IMR-90 (cell line): ENCODE measurements around the gene RNF31. TPM values are rescaled to one million over a fixed set of nuclear protein-coding genes. Genes with fewer than 3 reads are reported as not detected.

Source experiments
- ATAC-seq: fragments of 200-7000 bp; cut with Tn5 transposase; 2 replicates; pipeline ENCODE4 v1.9.1; 2020; ENCODE audit warnings: low read depth, mild to moderate bottlenecking, moderate library complexity
- BruUV-seq: library from RNA; stranded (reverse); fragments of 400-500 nt; replicated peaks from 2 replicates; lab custom pipeline; 2021; lab: Mats Ljungman, UMichigan
- CTCF ChIA-PET: fragments of 300-600 bp; formaldehyde crosslinking; extraction: SDS; loops from one replicate; lab custom pipeline; 2021; ENCODE audit warnings: antibody characterized with exemption; lab: Yijun Ruan, JAX
- POLR2A ChIA-PET: fragments of 300-600 bp; sonication (Branson Sonifier 250); formaldehyde crosslinking; loops from one replicate; lab custom pipeline; 2022; ENCODE audit warnings: antibody characterized with exemption; ENCODE audit not compliant: unreplicated experiment; lab: Charles Lee
- DNase-seq: peaks from one replicate; pipeline ENCODE4 v3.0.0; 2013
- H2AFZ ChIP-seq: replicated peaks from 2 replicates; pipeline ENCODE3; 2013; ENCODE audit warnings: low read length, mild to moderate bottlenecking; ENCODE audit not compliant: poor library complexity
- H2AK5ac ChIP-seq: 2 replicates; pipeline ENCODE4 v1.6.1; 2013; ENCODE audit warnings: low read depth, low read length, inconsistent platforms
- H2AK9ac ChIP-seq: replicated peaks from 2 replicates; pipeline ENCODE3; 2013; ENCODE audit warnings: mild to moderate bottlenecking, low read depth, low read length, moderate library complexity; ENCODE audit not compliant: poor library complexity
- H2BK120ac ChIP-seq: 2 replicates; pipeline ENCODE4 v1.6.1; 2013; ENCODE audit warnings: low read depth, low read length, inconsistent platforms
- H2BK15ac ChIP-seq: 3 replicates; pipeline ENCODE4 v1.6.1; 2013; ENCODE audit warnings: low read depth, low read length, inconsistent platforms
- H2BK20ac ChIP-seq: 2 replicates; pipeline ENCODE4 v1.6.1; 2013; ENCODE audit warnings: low read depth, mild to moderate bottlenecking, inconsistent platforms, low read length, moderate library complexity
- H2BK5ac ChIP-seq: 2 replicates; pipeline ENCODE4 v1.6.1; 2013; ENCODE audit warnings: mild to moderate bottlenecking, low read depth, low read length, inconsistent platforms; ENCODE audit not compliant: poor library complexity, severe bottlenecking
- H3K14ac ChIP-seq: replicated peaks from 2 replicates; pipeline ENCODE4 v1.6.1; 2013; ENCODE audit warnings: low read depth, low read length, inconsistent platforms
- H3K18ac ChIP-seq: 2 replicates; pipeline ENCODE4 v1.6.1; 2013; ENCODE audit warnings: low read depth, low read length, control low read depth
- H3K23ac ChIP-seq: 2 replicates; pipeline ENCODE4 v1.6.1; 2013; ENCODE audit warnings: low read depth, low read length, inconsistent platforms
- H3K27ac ChIP-seq: 2 replicates; pipeline ENCODE4 v1.5.1; 2013; ENCODE audit warnings: mild to moderate bottlenecking, control low read depth, low read length; ENCODE audit not compliant: insufficient read depth
- H3K27me3 ChIP-seq: 2 replicates; pipeline ENCODE4 v1.6.1; 2013; ENCODE audit warnings: low read length; ENCODE audit not compliant: control insufficient read depth, insufficient read depth
- H3K36me3 ChIP-seq: 2 replicates; pipeline ENCODE4 v1.6.1; 2013; ENCODE audit warnings: low read length, mixed read lengths; ENCODE audit not compliant: control insufficient read depth, insufficient read depth
- H3K4ac ChIP-seq: 2 replicates; pipeline ENCODE4 v1.6.1; 2013; ENCODE audit warnings: low read depth, low read length, inconsistent platforms
- H3K4me1 ChIP-seq: 2 replicates; pipeline ENCODE4 v1.6.1; 2013; ENCODE audit warnings: low read length, mixed read lengths; ENCODE audit not compliant: control insufficient read depth, insufficient read depth
- H3K4me2 ChIP-seq: 2 replicates; pipeline ENCODE4 v1.6.1; 2013; ENCODE audit warnings: low read depth, mild to moderate bottlenecking, control low read depth, low read length, moderate library complexity
- H3K4me3 ChIP-seq: 2 replicates; pipeline ENCODE4 v1.5.1; 2013; ENCODE audit warnings: low read depth, mild to moderate bottlenecking, control low read depth, low read length, moderate library complexity; ENCODE audit not compliant: insufficient read depth
- H3K56ac ChIP-seq: 2 replicates; pipeline ENCODE4 v1.6.1; 2013; ENCODE audit warnings: low read length, inconsistent platforms; ENCODE audit not compliant: insufficient read depth; ENCODE audit errors: extremely low read depth
- H3K79me1 ChIP-seq, 2 experiments: 2 replicates each; pipeline ENCODE4 v1.6.1; 2013; ENCODE audit warnings: low read length in 2 of 2, inconsistent platforms in 1 of 2, low read depth in 1 of 2
- H3K9ac ChIP-seq: 2 replicates; pipeline ENCODE4 v1.6.1; 2013; ENCODE audit warnings: low read depth, low read length, control low read depth
- H3K9me1 ChIP-seq: 2 replicates; pipeline ENCODE4 v1.6.1; 2013; ENCODE audit warnings: low read length, inconsistent platforms; ENCODE audit not compliant: insufficient read depth
- H3K9me3 ChIP-seq: 2 replicates; pipeline ENCODE4 v1.6.1; 2013; ENCODE audit warnings: low read length; ENCODE audit not compliant: control insufficient read depth, insufficient read depth
- H4K20me1 ChIP-seq: 2 replicates; pipeline ENCODE4 v1.6.1; 2013; ENCODE audit warnings: low read length, inconsistent platforms; ENCODE audit not compliant: insufficient read depth
- H4K5ac ChIP-seq: 2 replicates; pipeline ENCODE4 v1.6.1; 2013; ENCODE audit warnings: mild to moderate bottlenecking, low read depth, low read length, control low read depth
- H4K8ac ChIP-seq, 2 experiments: 2 replicates each; pipeline ENCODE4 v1.6.1; 2013; ENCODE audit warnings: low read depth in 2 of 2, low read length in 2 of 2, control low read depth in 1 of 2, inconsistent platforms in 1 of 2
- H4K91ac ChIP-seq: 2 replicates; pipeline ENCODE4 v1.6.1; 2013; ENCODE audit warnings: low read depth, low read length, inconsistent platforms; ENCODE audit not compliant: insufficient read depth
- CEBPB ChIP-seq: IDR thresholded peaks from 2 replicates; pipeline ENCODE4 v1.6.1; 2012; ENCODE audit warnings: low read depth, low read length, improper control_type of control experiment
- NFE2L2 ChIP-seq: fragments of 150-350 bp; IDR thresholded peaks from 2 replicates; pipeline ENCODE4 v1.6.1; 2016; ENCODE audit warnings: low read depth, mild to moderate bottlenecking, low read length
- RAD21 ChIP-seq: IDR thresholded peaks from 2 replicates; pipeline ENCODE4 v1.6.1; 2012; ENCODE audit warnings: low read length, improper control_type of control experiment
- RFX5 ChIP-seq: IDR thresholded peaks from 2 replicates; pipeline ENCODE4 v1.8.0; 2012; ENCODE audit warnings: low read depth, mild to moderate bottlenecking, low read length, moderate library complexity
- WGBS, 2 experiments: methylation state at CpG; one replicate each; pipeline versions ENCODE4 v1.1.5 to v1.1.7; 2013; ENCODE audit warnings: missing lambda C conversion rate in 2 of 2; ENCODE audit not compliant: insufficient read length in 1 of 2; ENCODE audit errors: extremely low coverage in 2 of 2; 5-methylcytosine and 5-hydroxymethylcytosine counted together
- dilution Hi-C: fragments of 300-500 bp; cut with HindIII; formaldehyde crosslinking; loops from one replicate; pipeline ENCODE4 v1.14.3; 2018; ENCODE audit warnings: low sequenced_read_pairs; ENCODE audit not compliant: unreplicated experiment
- in situ Hi-C: fragments of 300-500 bp; cut with MboI; formaldehyde crosslinking; loops from 3 replicates; pipeline ENCODE4 v1.14.3; 2019; ENCODE audit warnings: low sequenced_read_pairs, inconsistent platforms, mixed read lengths
- intact Hi-C: fragments of 100-400 bp; cut with micrococcal nuclease; formaldehyde crosslinking; loops from 2 replicates; pipeline ENCODE4 v1.10.0; 2022
- polyA plus RNA-seq, 3 experiments: library from polyadenylated mRNA; depleted of rRNA; stranded (reverse); fragments of >200 nt; gene quantifications; 2 replicates each; pipeline ENCODE4 v1.2.3, GENCODE V29; 2012; ENCODE audit warnings: low replicate concordance in 1 of 3
- total RNA-seq: library from RNA; depleted of rRNA; stranded (reverse); fragments of >200 nt; gene quantifications from 2 replicates; pipeline ENCODE4 v1.2.3, GENCODE V29; 2012
- TF ChIP-seq, protein P1 (sequence below): conservative IDR thresholded peaks from 2 replicates; pipeline ENCODE4 v1.5.1; 2012; ENCODE audit warnings: mild to moderate bottlenecking, low read depth, low read length, improper control_type of control experiment

Gene RNF31
- total and polyA plus RNA-seq, 2 of the 4 experiments (the other 2 are of a cell fraction), result 31.6 to 37.5 TPM

DNA sequence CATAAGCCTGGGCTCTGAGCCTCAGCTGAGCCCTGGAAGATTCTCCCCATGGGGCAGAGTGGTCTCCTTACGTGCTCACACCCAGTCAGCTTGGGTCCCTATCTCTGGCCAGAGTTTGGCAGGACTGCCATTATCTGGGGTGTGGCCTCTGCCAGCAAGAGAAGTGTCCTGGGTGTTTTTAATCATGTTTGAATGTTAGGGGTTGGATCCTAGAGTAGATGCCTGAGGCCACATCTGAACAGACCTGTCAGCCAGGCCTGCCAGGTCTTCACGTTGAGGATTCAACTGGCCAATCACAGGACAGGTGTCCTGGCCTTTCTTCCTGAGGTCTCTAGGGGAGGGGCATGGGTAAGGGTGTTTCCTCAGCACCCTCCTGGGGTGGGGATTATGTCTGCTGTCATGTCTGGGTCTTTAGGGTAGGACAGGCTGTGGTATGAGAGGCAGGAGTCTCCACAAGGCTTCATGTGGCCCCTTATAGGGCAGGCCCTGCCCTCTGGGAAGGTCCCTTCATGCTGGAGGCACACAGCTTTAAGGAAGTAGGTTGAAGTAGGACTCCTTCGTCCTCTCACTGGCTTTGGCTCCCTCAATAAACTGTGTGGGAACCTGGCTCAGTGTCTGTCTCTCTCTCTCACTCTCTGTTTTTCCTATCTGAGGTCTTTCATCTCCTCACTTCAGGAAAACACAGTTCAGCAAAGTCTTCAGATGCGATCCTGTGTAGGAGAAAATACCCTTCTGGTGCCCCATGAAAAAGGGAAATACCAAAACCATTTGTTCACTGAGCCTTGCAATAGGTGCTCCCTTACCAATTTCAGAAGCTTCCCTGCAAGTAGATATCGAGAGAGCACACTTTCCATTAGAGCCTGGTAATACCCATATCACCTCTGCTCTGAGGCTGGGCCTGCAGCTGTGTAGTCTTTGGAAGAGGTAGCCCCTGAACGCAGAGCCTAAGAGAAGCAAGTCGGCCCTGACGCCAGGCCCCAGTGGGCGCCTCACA is 23.6 kb upstream of the RNF31 start:
- dilution Hi-C loops, result no loop called here
- POLR2A ChIA-PET, result no interaction called here
- DNase-seq, result no peak
- H3K9me3 ChIP-seq, result no peaks in the 10 kb centered on the region
- no peak overlapping the region for H3K18ac ChIP-seq
- no peak overlapping the region for H4K91ac ChIP-seq
- no peaks in the 10 kb centered on the region for H3K79me1 ChIP-seq
- H3K9ac ChIP-seq, result no peak overlapping the region
- CTCF ChIA-PET, result no interaction called here
- no peaks in the 10 kb centered on the region for H4K20me1 ChIP-seq
- H3K14ac ChIP-seq, result no peak overlapping the region
- no peak overlapping the region for H4K5ac ChIP-seq
- intact Hi-C loops, result no loop called here
- no peak overlapping the region for H3K56ac ChIP-seq
- H3K27me3 ChIP-seq, result no peaks in the 10 kb centered on the region
- no peak overlapping the region for H2BK120ac ChIP-seq
- H2AK5ac ChIP-seq, result no peak overlapping the region
- in situ Hi-C loops, result no loop called here
- no peak overlapping the region for H3K4me2 ChIP-seq
- H2AFZ ChIP-seq, result no peak overlapping the region
- H3K36me3 ChIP-seq, result peaks cover 31% of the 10 kb centered on the region
- no peak for ATAC-seq
- no CpG with 5 or more reads among the region's 9 CpGs for WGBS, 2 experiments
- no peak overlapping the region for H2BK20ac ChIP-seq
- H3K4me3 ChIP-seq, result no peak overlapping the region
- H3K9me1 ChIP-seq, result no peaks in the 10 kb centered on the region
- TF ChIP-seq NFE2L2, result no peak
- no peak for TF ChIP-seq RFX5
- TF ChIP-seq, protein P1, sequence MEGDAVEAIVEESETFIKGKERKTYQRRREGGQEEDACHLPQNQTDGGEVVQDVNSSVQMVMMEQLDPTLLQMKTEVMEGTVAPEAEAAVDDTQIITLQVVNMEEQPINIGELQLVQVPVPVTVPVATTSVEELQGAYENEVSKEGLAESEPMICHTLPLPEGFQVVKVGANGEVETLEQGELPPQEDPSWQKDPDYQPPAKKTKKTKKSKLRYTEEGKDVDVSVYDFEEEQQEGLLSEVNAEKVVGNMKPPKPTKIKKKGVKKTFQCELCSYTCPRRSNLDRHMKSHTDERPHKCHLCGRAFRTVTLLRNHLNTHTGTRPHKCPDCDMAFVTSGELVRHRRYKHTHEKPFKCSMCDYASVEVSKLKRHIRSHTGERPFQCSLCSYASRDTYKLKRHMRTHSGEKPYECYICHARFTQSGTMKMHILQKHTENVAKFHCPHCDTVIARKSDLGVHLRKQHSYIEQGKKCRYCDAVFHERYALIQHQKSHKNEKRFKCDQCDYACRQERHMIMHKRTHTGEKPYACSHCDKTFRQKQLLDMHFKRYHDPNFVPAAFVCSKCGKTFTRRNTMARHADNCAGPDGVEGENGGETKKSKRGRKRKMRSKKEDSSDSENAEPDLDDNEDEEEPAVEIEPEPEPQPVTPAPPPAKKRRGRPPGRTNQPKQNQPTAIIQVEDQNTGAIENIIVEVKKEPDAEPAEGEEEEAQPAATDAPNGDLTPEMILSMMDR, result no peak
- TF ChIP-seq CEBPB, result no peak
- TF ChIP-seq RAD21, result no peak
- no peak overlapping the region for H2BK15ac ChIP-seq
- H2AK9ac ChIP-seq, result no peak overlapping the region
- no peak overlapping the region for H3K23ac ChIP-seq
- no peak overlapping the region for H4K8ac ChIP-seq
- no peak overlapping the region for H2BK5ac ChIP-seq
- no peaks in the 10 kb centered on the region for H3K4me1 ChIP-seq
- no peak overlapping the region for H3K27ac ChIP-seq
- H3K4ac ChIP-seq, result no peak overlapping the region
- BruUV-seq, result no TSS peak
